Natural killer cell (primary cell): ENCODE results near the gene MSI2. TPM values are rescaled to one million over a fixed set of nuclear protein-coding genes. Genes with fewer than 3 reads are reported as not detected.

Experiments used
- ATAC-seq, 3 donors: fragments of 150-1000 bp in 2 of 3; fragments of 200-7000 bp in 1 of 3; cut with Tn5 transposase; 1 replicate in 1 of 3; 2 replicates in 2 of 3; pipeline ENCODE4 v1.10.0; 2021; ENCODE audit warnings: mild to moderate bottlenecking in 2 of 3, moderate library complexity in 2 of 3
- DNase-seq, 2 donors: peaks; one replicate each; pipeline versions ENCODE4 v3.0.0 to v3.0.0-alpha.2; 2013 to 2021; ENCODE audit warnings: mixed read lengths in 1 of 2
- H3K27ac ChIP-seq: one replicate; pipeline ENCODE4 v1.5.1; 2013; ENCODE audit warnings: mild to moderate bottlenecking, low read length
- H3K27me3 ChIP-seq: one replicate; pipeline ENCODE4 v1.6.1; 2013; ENCODE audit warnings: low read length; ENCODE audit not compliant: control insufficient read depth, insufficient read depth
- H3K36me3 ChIP-seq: one replicate; pipeline ENCODE4 v1.6.1; 2013; ENCODE audit warnings: low read length; ENCODE audit not compliant: control insufficient read depth, insufficient read depth
- H3K4me1 ChIP-seq: one replicate; pipeline ENCODE4 v1.6.1; 2013; ENCODE audit warnings: low read length; ENCODE audit not compliant: control insufficient read depth, insufficient read depth
- H3K4me3 ChIP-seq: one replicate; pipeline ENCODE4 v1.5.1; 2013; ENCODE audit warnings: low read length
- H3K9me3 ChIP-seq: one replicate; pipeline ENCODE4 v1.6.1; 2013; ENCODE audit warnings: low read length; ENCODE audit not compliant: control insufficient read depth, insufficient read depth
- H3K27ac Mint-ChIP-seq, 2 donors: one replicate each; pipeline ENCODE4 v1.8.0; 2022; ENCODE audit warnings: mild to moderate bottlenecking in 2 of 2, mixed read lengths in 2 of 2, moderate library complexity in 1 of 2
- H3K27me3 Mint-ChIP-seq, 2 donors: one replicate each; pipeline ENCODE4 v1.8.0; 2022; ENCODE audit warnings: low read depth in 2 of 2, mixed read lengths in 2 of 2
- H3K36me3 Mint-ChIP-seq: one replicate; pipeline ENCODE4 v1.8.0; 2022; ENCODE audit warnings: mixed read lengths
- H3K4me1 Mint-ChIP-seq, 2 donors: one replicate each; pipeline ENCODE4 v1.8.0; 2022; ENCODE audit warnings: mixed read lengths in 2 of 2
- H3K4me3 Mint-ChIP-seq: one replicate; pipeline ENCODE4 v1.8.0; 2022; ENCODE audit warnings: mild to moderate bottlenecking, moderate library complexity, mixed read lengths
- H3K9me3 Mint-ChIP-seq, 2 donors: one replicate each; pipeline ENCODE4 v1.8.0; 2022; ENCODE audit warnings: mixed read lengths in 2 of 2
- WGBS: methylation state at CpG from one replicate; pipeline ENCODE4 v1.1.7; 2013; ENCODE audit warnings: missing lambda C conversion rate; ENCODE audit not compliant: insufficient coverage; 5-methylcytosine and 5-hydroxymethylcytosine counted together
- intact Hi-C: fragments of 100-400 bp; cut with micrococcal nuclease; formaldehyde crosslinking; loops from one replicate; pipeline ENCODE4 v1.14.2; 2022
- total RNA-seq, 4 donors: library from RNA; stranded (reverse); fragments of 120-200 nt in 1 of 4; gene quantifications; one replicate each; pipeline versions ENCODE4 v1.2.3 to v1.2.4, GENCODE V29; 2013 to 2022
- TF ChIP-seq, protein P1 (sequence below): fragments of 200-600 bp; IDR thresholded peaks from one replicate; pipeline ENCODE4 v1.8.0; 2022; ENCODE audit warnings: antibody characterized with exemption

MSI2 gene
- total RNA-seq, 3 donors from 2014 or later (not counting 1 experiment from before 2014, with no cell fraction given), result 95.5 to 145 (median 96.8) TPM

DNA sequence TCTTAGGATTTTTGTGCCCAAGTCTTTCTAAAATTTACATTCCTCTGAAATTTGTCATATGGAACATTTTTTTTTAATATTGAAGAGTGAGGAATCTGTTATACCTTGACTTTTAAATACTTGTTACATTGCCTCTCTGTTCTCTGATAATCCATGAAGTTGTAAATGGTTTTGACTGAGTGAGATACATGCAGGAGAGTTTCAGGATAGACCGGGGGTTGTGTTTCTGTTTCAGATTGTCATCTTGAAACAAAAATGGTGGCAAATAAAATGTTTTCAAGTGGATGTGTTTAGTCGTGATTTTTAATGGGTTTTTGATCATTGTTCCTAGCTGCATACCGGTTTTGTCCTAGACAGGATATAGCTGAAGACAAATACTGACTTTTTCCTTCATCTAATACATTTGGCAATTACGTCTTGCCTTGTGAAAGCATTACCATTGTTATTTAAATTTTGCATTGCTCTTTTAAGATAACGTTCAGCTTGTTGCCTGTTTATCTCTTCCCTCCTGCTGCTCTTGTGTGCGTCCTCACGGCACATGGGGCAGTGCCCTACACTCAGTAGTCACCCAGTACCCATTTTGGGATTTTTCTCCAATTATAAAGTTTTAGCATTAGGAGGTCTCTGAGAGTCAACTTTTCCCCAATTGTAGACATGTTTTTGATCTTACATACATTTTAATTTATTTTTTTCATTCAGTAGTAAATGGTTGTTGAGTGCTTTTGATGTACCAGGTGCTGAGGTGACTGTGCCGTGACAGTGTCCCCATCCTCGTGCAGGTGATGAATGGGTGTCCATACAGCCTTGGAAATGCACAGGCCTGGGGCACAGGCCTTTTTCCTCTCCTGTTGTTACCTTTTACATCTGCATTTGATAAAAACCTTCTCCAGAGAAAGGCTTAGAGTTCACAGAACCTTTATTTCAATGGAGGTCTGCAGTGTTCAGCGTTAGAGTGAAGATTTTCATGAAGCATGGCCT, 169.9 kb downstream of the MSI2 start:
- no peak overlapping the region for H3K27ac Mint-ChIP-seq
- no peak for ATAC-seq
- no peaks in the 10 kb centered on the region for H3K36me3 Mint-ChIP-seq
- H3K4me3 ChIP-seq, result no peak overlapping the region
- H3K4me1 ChIP-seq, result peaks cover 6% of the 10 kb centered on the region
- no peaks in the 10 kb centered on the region for H3K9me3 Mint-ChIP-seq
- H3K27me3 Mint-ChIP-seq, result no peaks in the 10 kb centered on the region
- 82% methylated on average over 10 of the region's 10 CpGs for WGBS
- intact Hi-C loops, result no loop called here
- no peaks in the 10 kb centered on the region for H3K36me3 ChIP-seq
- TF ChIP-seq, protein P1, sequence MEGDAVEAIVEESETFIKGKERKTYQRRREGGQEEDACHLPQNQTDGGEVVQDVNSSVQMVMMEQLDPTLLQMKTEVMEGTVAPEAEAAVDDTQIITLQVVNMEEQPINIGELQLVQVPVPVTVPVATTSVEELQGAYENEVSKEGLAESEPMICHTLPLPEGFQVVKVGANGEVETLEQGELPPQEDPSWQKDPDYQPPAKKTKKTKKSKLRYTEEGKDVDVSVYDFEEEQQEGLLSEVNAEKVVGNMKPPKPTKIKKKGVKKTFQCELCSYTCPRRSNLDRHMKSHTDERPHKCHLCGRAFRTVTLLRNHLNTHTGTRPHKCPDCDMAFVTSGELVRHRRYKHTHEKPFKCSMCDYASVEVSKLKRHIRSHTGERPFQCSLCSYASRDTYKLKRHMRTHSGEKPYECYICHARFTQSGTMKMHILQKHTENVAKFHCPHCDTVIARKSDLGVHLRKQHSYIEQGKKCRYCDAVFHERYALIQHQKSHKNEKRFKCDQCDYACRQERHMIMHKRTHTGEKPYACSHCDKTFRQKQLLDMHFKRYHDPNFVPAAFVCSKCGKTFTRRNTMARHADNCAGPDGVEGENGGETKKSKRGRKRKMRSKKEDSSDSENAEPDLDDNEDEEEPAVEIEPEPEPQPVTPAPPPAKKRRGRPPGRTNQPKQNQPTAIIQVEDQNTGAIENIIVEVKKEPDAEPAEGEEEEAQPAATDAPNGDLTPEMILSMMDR, result no peak
- no peak overlapping the region for H3K4me3 Mint-ChIP-seq
- H3K27me3 ChIP-seq, result no peaks in the 10 kb centered on the region
- no peak for DNase-seq
- no peak overlapping the region for H3K27ac ChIP-seq
- H3K4me1 Mint-ChIP-seq, result peaks cover 5 to 23% of the 10 kb centered on the region in 2 donors
- no peaks in the 10 kb centered on the region for H3K9me3 ChIP-seq

DNA sequence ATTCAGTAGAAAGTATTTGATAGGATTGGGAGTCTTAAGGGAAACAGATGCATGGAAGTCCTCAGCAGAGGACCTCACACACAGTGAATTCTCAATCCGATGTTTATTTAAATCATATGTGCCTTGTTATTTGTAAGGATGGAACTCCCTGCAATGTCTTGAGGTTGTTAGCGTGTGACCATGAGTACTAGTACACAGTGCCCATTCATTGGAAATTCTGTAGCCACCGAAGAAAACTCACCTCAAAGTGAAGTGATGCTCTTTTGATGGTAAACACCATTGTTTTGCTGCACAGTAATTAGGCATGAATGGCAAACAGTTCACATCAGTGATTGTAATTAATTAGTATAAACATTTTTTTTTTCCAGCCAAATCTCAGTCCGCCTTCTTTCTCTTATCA, 173.6 kb downstream of the MSI2 start:
- ATAC-seq (no peak), DNase-seq (no peak)
- H3K4me1 ChIP-seq, result no peaks in the 10 kb centered on the region
- H3K27ac Mint-ChIP-seq, result no peak overlapping the region
- no peak overlapping the region for H3K4me3 Mint-ChIP-seq
- 97% methylated on average over 4 of the region's 4 CpGs for WGBS
- no peak overlapping the region for H3K27ac ChIP-seq
- peaks cover under 1 to 11% of the 10 kb centered on the region in 2 donors for H3K27me3 Mint-ChIP-seq
- no peak overlapping the region for H3K4me3 ChIP-seq
- peaks cover 12 to 25% of the 10 kb centered on the region in 2 donors for H3K4me1 Mint-ChIP-seq
- no peaks in the 10 kb centered on the region for H3K36me3 Mint-ChIP-seq
- TF ChIP-seq, protein P1, result no peak
- no peaks in the 10 kb centered on the region for H3K27me3 ChIP-seq
- H3K36me3 ChIP-seq, result no peaks in the 10 kb centered on the region
- H3K9me3 ChIP-seq, result no peaks in the 10 kb centered on the region
- intact Hi-C loops, result no loop called here
- no peaks in the 10 kb centered on the region for H3K9me3 Mint-ChIP-seq

DNA sequence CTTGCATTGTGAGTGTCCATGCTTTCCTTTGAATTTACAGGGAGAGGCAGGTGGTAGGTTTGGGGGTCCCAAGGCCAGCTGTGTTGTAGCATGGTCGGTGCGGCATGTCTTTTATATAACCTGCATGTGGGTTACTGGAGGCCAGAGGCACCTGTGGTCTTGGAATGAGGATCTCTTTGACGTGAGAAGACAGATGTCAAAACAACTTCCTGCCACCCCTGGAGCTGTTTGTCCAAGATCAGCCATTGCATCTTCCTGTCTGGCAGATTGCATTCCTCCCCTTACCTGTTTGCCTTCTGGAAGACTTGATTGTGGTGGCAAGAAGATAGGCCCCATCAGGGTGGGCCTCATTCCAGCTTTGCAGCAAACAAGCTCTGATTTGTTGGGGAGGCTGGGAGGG, 175.1 kb downstream of the MSI2 start:
- DNase-seq (no peak), ATAC-seq (no peak)
- no peaks in the 10 kb centered on the region for H3K36me3 ChIP-seq
- H3K4me1 ChIP-seq, result no peaks in the 10 kb centered on the region
- Mint-ChIP-seq H3K27ac (no peak overlapping the region), H3K36me3 (no peaks in the 10 kb centered on the region), H3K9me3 (no peaks in the 10 kb centered on the region), H3K4me1 (peaks cover 12 to 30% of the 10 kb centered on the region in 2 donors), H3K27me3 (peaks cover 8 to 19% of the 10 kb centered on the region in 2 donors), H3K4me3 (no peak overlapping the region)
- no peaks in the 10 kb centered on the region for H3K9me3 ChIP-seq
- TF ChIP-seq, protein P1, result no peak
- 51% methylated on average over 3 of the region's 3 CpGs for WGBS
- H3K27ac ChIP-seq, result no peak overlapping the region
- intact Hi-C loops, result no loop called here
- H3K27me3 ChIP-seq, result no peaks in the 10 kb centered on the region
- H3K4me3 ChIP-seq, result no peak overlapping the region
